ENCODE results near the gene APOLD1.
"Not testable (repeated sequence)": the region's sequence is repeated elsewhere in the genome, so short reads cannot be mapped to it uniquely, and the experiment has no call there.

Gene APOLD1

GRCh38 chr12:12796928-12797793, 11.7 kb downstream of the APOLD1 start:
- no peak for ATAC-seq
- H3K36me3 Mint-ChIP-seq: no peaks in the 10 kb centered on the region
- H3K9me3 Mint-ChIP-seq: peaks cover 3% of the 10 kb centered on the region
- H3K4me3 Mint-ChIP-seq: no peak overlapping the region
- H3K4me1 Mint-ChIP-seq: peaks cover 21% of the 10 kb centered on the region
- no peak overlapping the region for H3K27ac Mint-ChIP-seq
- no peaks in the 10 kb centered on the region for H3K27me3 Mint-ChIP-seq

GRCh38 chr12:12797794-12798152, 12.3 kb downstream of the APOLD1 start:
- no peak overlapping the region for H3K4me3 Mint-ChIP-seq
- no peaks in the 10 kb centered on the region for H3K36me3 Mint-ChIP-seq
- no peak for ATAC-seq
- H3K4me1 Mint-ChIP-seq: peaks cover 28% of the 10 kb centered on the region
- H3K9me3 Mint-ChIP-seq: peaks cover 3% of the 10 kb centered on the region
- H3K27me3 Mint-ChIP-seq: no peaks in the 10 kb centered on the region
- no peak overlapping the region for H3K27ac Mint-ChIP-seq

GRCh38 chr12:12798480-12798879, 13.0 kb downstream of the APOLD1 start:
- H3K4me1 Mint-ChIP-seq: peaks cover 35% of the 10 kb centered on the region
- no peak for ATAC-seq
- peaks cover 3% of the 10 kb centered on the region for H3K9me3 Mint-ChIP-seq

GRCh38 chr12:12799163-12799920, 13.9 kb downstream of the APOLD1 start:
- no peaks in the 10 kb centered on the region for H3K36me3 Mint-ChIP-seq
- peaks cover 40% of the 10 kb centered on the region for H3K4me1 Mint-ChIP-seq
- peaks cover 3% of the 10 kb centered on the region for H3K9me3 Mint-ChIP-seq
- no peaks in the 10 kb centered on the region for H3K27me3 Mint-ChIP-seq
- ATAC-seq: no peak
- no peak overlapping the region for H3K4me3 Mint-ChIP-seq
- H3K27ac Mint-ChIP-seq: peak overlapping the region; percentile 50

More at GRCh38 chr12:12798480-12798879, 13.0 kb downstream of the APOLD1 start:
- Mint-ChIP-seq H3K27me3 (no peaks in the 10 kb centered on the region), H3K4me3 (no peak overlapping the region), H3K36me3 (no peaks in the 10 kb centered on the region), H3K27ac (peak overlapping the region; percentile 25)

- no peak overlapping the region for H3K4me3 Mint-ChIP-seq
- H3K36me3 Mint-ChIP-seq: no peaks in the 10 kb centered on the region
- ATAC-seq: no peak
- H3K9me3 Mint-ChIP-seq: peaks cover 3% of the 10 kb centered on the region
- H3K27me3 Mint-ChIP-seq: no peaks in the 10 kb centered on the region
- H3K4me1 Mint-ChIP-seq: peaks cover 48% of the 10 kb centered on the region
- H3K27ac Mint-ChIP-seq: peak overlapping the region; percentile 95
These were observed 15.1 kb downstream of the APOLD1 start for GRCh38 chr12:12800406-12801180.

GRCh38 chr12:12801656-12802055, 16.2 kb downstream of the APOLD1 start:
- not testable (repeated sequence) for H3K27me3 Mint-ChIP-seq, H3K9me3 Mint-ChIP-seq, H3K36me3 Mint-ChIP-seq, H3K4me3 Mint-ChIP-seq
- H3K27ac Mint-ChIP-seq: peak overlapping the region; percentile 95
- H3K4me1 Mint-ChIP-seq: peaks cover 57% of the 10 kb centered on the region
- peak; percentile 65 for ATAC-seq

- peak; percentile 85 for ATAC-seq
- H3K27me3 Mint-ChIP-seq: no peaks in the 10 kb centered on the region
- H3K36me3 Mint-ChIP-seq: no peaks in the 10 kb centered on the region
- peaks cover 3% of the 10 kb centered on the region for H3K9me3 Mint-ChIP-seq
- H3K4me3 Mint-ChIP-seq: no peak overlapping the region
- peak overlapping the region; percentile 95 for H3K27ac Mint-ChIP-seq
- peaks cover 72% of the 10 kb centered on the region for H3K4me1 Mint-ChIP-seq
These were observed 17.7 kb downstream of the APOLD1 start for GRCh38 chr12:12803186-12803585.

- H3K27me3 Mint-ChIP-seq: no peaks in the 10 kb centered on the region
- H3K36me3 Mint-ChIP-seq: no peaks in the 10 kb centered on the region
- H3K4me3 Mint-ChIP-seq: no peak overlapping the region
- no peaks in the 10 kb centered on the region for H3K9me3 Mint-ChIP-seq
- no peak for ATAC-seq
- peaks cover 80% of the 10 kb centered on the region for H3K4me1 Mint-ChIP-seq
- peak overlapping the region; percentile 95 for H3K27ac Mint-ChIP-seq
These were observed 18.6 kb downstream of the APOLD1 start for GRCh38 chr12:12804011-12804410.

- no peaks in the 10 kb centered on the region for H3K36me3 Mint-ChIP-seq
- peaks cover 85% of the 10 kb centered on the region for H3K4me1 Mint-ChIP-seq
- H3K27me3 Mint-ChIP-seq: no peaks in the 10 kb centered on the region
- no peak for ATAC-seq
- H3K27ac Mint-ChIP-seq: peak overlapping the region; percentile 95
- no peaks in the 10 kb centered on the region for H3K9me3 Mint-ChIP-seq
- peak overlapping the region; percentile 3 for H3K4me3 Mint-ChIP-seq
These were observed 19.0 kb downstream of the APOLD1 start for GRCh38 chr12:12804432-12804886.

GRCh38 chr12:12806784-12807516, 21.5 kb downstream of the APOLD1 start:
- Mint-ChIP-seq H3K27me3 (no peaks in the 10 kb centered on the region), H3K9me3 (no peaks in the 10 kb centered on the region), H3K4me3 (no peak overlapping the region), H3K4me1 (peaks cover 71% of the 10 kb centered on the region), H3K27ac (peak overlapping the region; percentile 95), H3K36me3 (no peaks in the 10 kb centered on the region)
- no peak for ATAC-seq

GRCh38 chr12:12807517-12807903, 22.1 kb downstream of the APOLD1 start:
- Mint-ChIP-seq H3K4me3 (peak overlapping the region; percentile 23), H3K27ac (peak overlapping the region; percentile 95), H3K4me1 (peaks cover 66% of the 10 kb centered on the region)
- ATAC-seq, H3K9me3 Mint-ChIP-seq, H3K27me3 Mint-ChIP-seq, H3K36me3 Mint-ChIP-seq: not testable (repeated sequence)

GRCh38 chr12:12807970-12808702, 22.7 kb downstream of the APOLD1 start:
- Mint-ChIP-seq H3K36me3 (no peaks in the 10 kb centered on the region), H3K27me3 (no peaks in the 10 kb centered on the region), H3K9me3 (no peaks in the 10 kb centered on the region), H3K27ac (peak overlapping the region; percentile 95), H3K4me1 (peaks cover 66% of the 10 kb centered on the region), H3K4me3 (peak overlapping the region; percentile 75)
- ATAC-seq: peak; percentile 93

- no peak for ATAC-seq
- Mint-ChIP-seq H3K27me3 (no peaks in the 10 kb centered on the region), H3K4me3 (no peak overlapping the region), H3K4me1 (peaks cover 73% of the 10 kb centered on the region), H3K27ac (peak overlapping the region; percentile 18), H3K9me3 (no peaks in the 10 kb centered on the region), H3K36me3 (peaks cover 5% of the 10 kb centered on the region)
These were observed 25.1 kb downstream of the APOLD1 start for GRCh38 chr12:12810553-12811021.

GRCh38 chr12:12811343-12811742, 25.9 kb downstream of the APOLD1 start:
- H3K4me1 Mint-ChIP-seq: peaks cover 74% of the 10 kb centered on the region
- H3K27me3 Mint-ChIP-seq: no peaks in the 10 kb centered on the region
- peaks cover 13% of the 10 kb centered on the region for H3K36me3 Mint-ChIP-seq
- H3K9me3 Mint-ChIP-seq: no peaks in the 10 kb centered on the region
- no peak overlapping the region for H3K27ac Mint-ChIP-seq
- ATAC-seq: no peak
- H3K4me3 Mint-ChIP-seq: no peak overlapping the region

All from stimulated activated memory B cell treated with anti-CD40 and anti-IgM and Interleukin-4, amounts not matched to agents 10 μg/mL and 1 μg/mL and 100 μg/mL, for 72 hours (primary cell).